ENCODE measurements around the gene SERPINB4. TPM values are rescaled to one million over a fixed set of nuclear protein-coding genes. Genes with fewer than 3 reads are reported as not detected.

SERPINB4 gene
- total RNA-seq, 1 donor from 2014 or later, result not detected

GRCh38 chr18:63613420-63613819 is 30.6 kb downstream of the SERPINB4 start:
- Histone ChIP-seq H4K20me1 (ENCODE audit: low read depth) (no peaks in the 10 kb centered on the region), H3K4me2 (no peak overlapping the region), H3K36me3 (no peaks in the 10 kb centered on the region), H3K9ac (no peak overlapping the region), H3K27ac (no peak overlapping the region), H3K79me2 (ENCODE audit: low read depth) (no peaks in the 10 kb centered on the region), H3F3A (ENCODE audit: low read depth) (no peaks in the 10 kb centered on the region), H2AFZ (replicated peaks) (no peak overlapping the region), H3K4me3 (no peak overlapping the region), H3K27me3 (no peaks in the 10 kb centered on the region), H3K4me1 (no peaks in the 10 kb centered on the region), H3K9me3 (ENCODE audit: low read depth) (no peaks in the 10 kb centered on the region)
- H3K27ac Mint-ChIP-seq, result no peak overlapping the region
- peaks cover 4% of the 10 kb centered on the region for H3K27me3 Mint-ChIP-seq (ENCODE audit: insufficient read depth, low read depth)
- H3K9me3 Mint-ChIP-seq, result no peaks in the 10 kb centered on the region
- no peak overlapping the region for H3K4me3 Mint-ChIP-seq
- TF ChIP-seq CTCF (IDR thresholded peaks at IDR 0.05), result no peak
- TF ChIP-seq EZH2phosphoT487 (IDR thresholded peaks at IDR 0.05), result no peak
- no peak for TF ChIP-seq EZH2 (IDR thresholded peaks at IDR 0.05)
- no peaks in the 10 kb centered on the region for H3K4me1 Mint-ChIP-seq
- no peaks in the 10 kb centered on the region for H3K36me3 Mint-ChIP-seq
- no peak for DNase-seq (ENCODE audit: low spot score)

GRCh38 chr18:63606526-63606925 is 37.5 kb downstream of the SERPINB4 start:
- no peaks in the 10 kb centered on the region for H3F3A ChIP-seq (ENCODE audit: low read depth)
- no peaks in the 10 kb centered on the region for H3K4me1 ChIP-seq
- H3K4me3 ChIP-seq, result no peak overlapping the region
- H2AFZ ChIP-seq (replicated peaks), result no peak overlapping the region
- no peak overlapping the region for H3K9ac ChIP-seq
- TF ChIP-seq EZH2phosphoT487 (IDR thresholded peaks at IDR 0.05) (no peak), CTCF (IDR thresholded peaks at IDR 0.05) (no peak), EZH2 (IDR thresholded peaks at IDR 0.05) (no peak)
- no peaks in the 10 kb centered on the region for H3K9me3 Mint-ChIP-seq
- H3K9me3 ChIP-seq (ENCODE audit: low read depth), result no peaks in the 10 kb centered on the region
- no peak overlapping the region for H3K4me2 ChIP-seq
- no peaks in the 10 kb centered on the region for H3K36me3 Mint-ChIP-seq
- H3K27ac Mint-ChIP-seq, result no peak overlapping the region
- no peaks in the 10 kb centered on the region for H3K79me2 ChIP-seq (ENCODE audit: low read depth)
- H3K27ac ChIP-seq, result no peak overlapping the region
- no peaks in the 10 kb centered on the region for H3K36me3 ChIP-seq
- H3K27me3 ChIP-seq, result no peaks in the 10 kb centered on the region
- DNase-seq (ENCODE audit: low spot score), result no peak
- peaks cover 4% of the 10 kb centered on the region for H3K27me3 Mint-ChIP-seq (ENCODE audit: insufficient read depth, low read depth)
- H3K4me1 Mint-ChIP-seq, result no peaks in the 10 kb centered on the region
- no peak overlapping the region for H3K4me3 Mint-ChIP-seq
- H4K20me1 ChIP-seq (ENCODE audit: low read depth), result no peaks in the 10 kb centered on the region

- Histone ChIP-seq H3F3A (ENCODE audit: low read depth) (no peaks in the 10 kb centered on the region), H3K4me2 (no peak overlapping the region), H3K4me1 (no peaks in the 10 kb centered on the region), H3K27ac (no peak overlapping the region), H3K9me3 (ENCODE audit: low read depth) (no peaks in the 10 kb centered on the region), H3K79me2 (ENCODE audit: low read depth) (no peaks in the 10 kb centered on the region), H3K4me3 (no peak overlapping the region), H4K20me1 (ENCODE audit: low read depth) (no peaks in the 10 kb centered on the region), H3K36me3 (no peaks in the 10 kb centered on the region), H3K27me3 (no peaks in the 10 kb centered on the region), H3K9ac (no peak overlapping the region), H2AFZ (replicated peaks) (no peak overlapping the region)
- DNase-seq (ENCODE audit: low spot score), result no peak
- Mint-ChIP-seq H3K4me3 (no peak overlapping the region), H3K27me3 (ENCODE audit: insufficient read depth, low read depth) (no peaks in the 10 kb centered on the region), H3K4me1 (no peaks in the 10 kb centered on the region), H3K9me3 (no peaks in the 10 kb centered on the region), H3K36me3 (no peaks in the 10 kb centered on the region), H3K27ac (no peak overlapping the region)
- TF ChIP-seq CTCF (IDR thresholded peaks at IDR 0.05) (no peak), EZH2phosphoT487 (IDR thresholded peaks at IDR 0.05) (no peak), EZH2 (IDR thresholded peaks at IDR 0.05) (no peak)
These were observed 39.1 kb downstream of the SERPINB4 start for GRCh38 chr18:63604791-63605567.
